NCI-H69 (cell line): Measurements from ENCODE around the gene TFPT.
A peak's percentile ranks its signal among the peaks of the same experiment; 100 is the strongest.

Experiments
- DNase-seq: peaks from one replicate; lab custom pipeline; 2025; lab: John Stamatoyannopoulos, UW

TFPT gene, protein sequence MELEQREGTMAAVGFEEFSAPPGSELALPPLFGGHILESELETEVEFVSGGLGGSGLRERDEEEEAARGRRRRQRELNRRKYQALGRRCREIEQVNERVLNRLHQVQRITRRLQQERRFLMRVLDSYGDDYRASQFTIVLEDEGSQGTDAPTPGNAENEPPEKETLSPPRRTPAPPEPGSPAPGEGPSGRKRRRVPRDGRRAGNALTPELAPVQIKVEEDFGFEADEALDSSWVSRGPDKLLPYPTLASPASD

DNA sequence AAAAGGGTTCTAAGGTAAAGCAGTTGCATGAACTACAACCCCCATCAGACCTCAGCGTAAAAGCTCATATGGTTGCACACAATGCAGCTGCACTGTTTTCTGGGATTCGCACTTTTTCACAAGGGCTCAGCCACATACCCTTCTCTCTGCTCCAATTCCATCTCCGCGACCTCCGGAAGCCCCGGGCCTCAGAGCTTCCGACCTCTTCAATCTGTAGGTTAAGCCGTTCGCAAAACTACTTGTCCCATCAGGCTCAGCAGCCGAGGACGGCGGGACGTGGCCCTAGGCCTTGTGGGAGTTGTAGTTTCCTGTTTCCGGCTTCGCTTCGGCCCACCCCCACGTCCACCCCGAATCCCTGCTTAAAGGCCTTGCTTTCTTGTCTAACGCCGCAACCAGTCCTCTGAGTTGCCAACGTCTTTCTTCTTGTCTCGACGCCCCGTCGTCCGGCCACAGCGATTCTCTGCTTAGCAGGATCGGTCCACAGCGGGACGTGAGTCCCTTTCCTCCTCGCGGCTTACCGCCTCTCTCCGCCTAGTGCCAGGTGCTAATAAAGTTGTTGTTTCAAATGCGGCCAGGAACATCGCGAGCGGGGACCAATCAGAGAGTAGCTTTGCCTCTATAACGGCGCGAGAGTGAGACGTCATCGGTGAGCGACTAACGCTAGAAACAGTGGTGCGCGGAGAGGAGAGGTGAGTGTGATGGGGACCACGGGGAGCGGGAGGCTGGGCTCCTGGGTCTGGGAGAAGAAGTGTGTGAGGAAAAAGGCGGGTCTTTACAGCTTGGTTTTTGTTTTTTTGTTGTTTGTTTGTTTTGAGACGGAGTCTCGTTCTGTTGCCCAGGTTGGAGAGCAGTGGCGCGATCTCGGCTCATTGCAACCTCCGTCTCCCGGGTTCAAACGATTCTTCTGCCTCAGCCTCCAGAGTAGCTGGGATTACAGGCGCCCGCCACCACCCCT, at the start of gene TFPT, which contains the start of gene PRPF31:
Gene TFPT (minus strand): TSS at position 549 of the 955 bp plus-strand sequence. CDS start 388 bp downstream, at position 161.
Gene PRPF31 (plus strand): TSS at position 646 of the 955 bp plus-strand sequence. CDS start 2,525 bp downstream, outside the sequence.
- peak; percentile 99 for DNase-seq

DNA sequence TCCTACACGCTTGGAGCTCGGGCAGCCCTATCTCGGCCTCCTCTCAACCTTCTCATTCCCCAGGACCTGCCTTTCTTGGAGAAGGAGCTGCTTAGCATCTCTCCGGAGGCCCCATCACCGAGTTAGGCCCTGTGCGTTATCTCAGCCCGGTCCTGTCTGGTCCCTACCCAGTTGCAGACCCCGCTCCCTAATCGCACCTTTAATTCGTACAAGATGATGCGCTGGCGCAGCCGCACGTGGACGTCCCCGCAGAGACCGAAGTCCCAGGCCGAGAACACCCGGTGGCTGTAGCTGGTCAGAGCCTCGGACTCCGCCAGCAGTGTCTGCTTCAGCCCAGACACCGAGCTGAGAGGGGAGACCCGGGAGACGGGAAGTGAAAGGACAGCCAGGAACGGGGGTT, 49.8 kb upstream of the TFPT start:
- DNase-seq, result no peak

DNA sequence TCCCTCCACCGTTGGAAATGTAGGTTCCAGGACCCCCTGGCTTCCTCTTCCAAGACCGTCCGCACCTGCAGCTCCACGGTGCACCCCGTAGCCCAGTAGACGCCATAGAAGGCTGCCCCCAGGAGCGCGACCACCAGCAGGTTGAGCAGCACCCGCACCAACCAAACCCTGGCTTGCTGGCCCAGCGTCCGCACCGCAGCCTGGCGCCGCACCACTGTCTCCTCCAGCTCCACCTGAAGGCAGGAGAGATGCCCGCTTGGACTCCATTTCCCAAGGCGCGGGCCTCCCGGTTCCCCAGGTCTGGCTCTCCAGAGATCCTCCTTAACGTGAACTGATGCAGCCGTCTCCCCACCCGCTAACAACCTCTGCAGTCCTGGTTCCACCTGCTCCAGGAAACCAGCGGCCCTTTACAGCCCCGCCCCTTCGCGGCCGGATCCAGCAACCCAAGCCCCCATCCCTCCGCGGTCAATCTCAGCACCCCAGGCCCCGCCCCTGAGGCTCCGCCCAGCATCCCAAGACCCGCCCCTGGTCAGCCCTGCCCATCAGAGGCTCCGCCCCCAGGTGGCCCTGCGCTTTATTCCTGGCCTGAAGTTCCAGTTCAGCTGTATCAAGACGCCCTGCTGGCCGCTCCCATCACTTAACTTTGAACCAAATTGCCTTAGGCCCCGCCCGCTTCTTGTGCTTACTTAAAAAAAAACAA, 49.1 kb upstream of the TFPT start:
- DNase-seq, result peak; percentile 77

DNA sequence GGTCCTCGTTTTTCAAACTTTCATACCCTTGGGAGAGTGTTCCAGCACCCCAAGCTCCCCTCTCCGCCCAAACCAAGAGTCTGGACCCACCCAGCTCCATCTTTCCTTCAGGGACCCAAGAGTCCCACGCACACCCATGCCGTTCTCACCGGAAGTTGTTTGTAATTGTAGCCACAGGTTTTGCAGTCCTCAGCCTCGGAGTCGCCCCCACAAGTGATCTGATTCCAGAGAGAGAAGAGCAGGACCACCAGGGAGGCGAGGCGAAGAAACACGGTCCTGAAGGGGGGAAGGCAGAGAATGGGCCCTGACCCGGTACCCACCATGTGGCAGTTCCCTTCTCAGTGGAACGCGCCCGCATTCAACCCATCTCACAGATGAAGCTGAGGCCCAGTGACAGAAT, 47.4 kb upstream of the TFPT start:
- no peak for DNase-seq

DNA sequence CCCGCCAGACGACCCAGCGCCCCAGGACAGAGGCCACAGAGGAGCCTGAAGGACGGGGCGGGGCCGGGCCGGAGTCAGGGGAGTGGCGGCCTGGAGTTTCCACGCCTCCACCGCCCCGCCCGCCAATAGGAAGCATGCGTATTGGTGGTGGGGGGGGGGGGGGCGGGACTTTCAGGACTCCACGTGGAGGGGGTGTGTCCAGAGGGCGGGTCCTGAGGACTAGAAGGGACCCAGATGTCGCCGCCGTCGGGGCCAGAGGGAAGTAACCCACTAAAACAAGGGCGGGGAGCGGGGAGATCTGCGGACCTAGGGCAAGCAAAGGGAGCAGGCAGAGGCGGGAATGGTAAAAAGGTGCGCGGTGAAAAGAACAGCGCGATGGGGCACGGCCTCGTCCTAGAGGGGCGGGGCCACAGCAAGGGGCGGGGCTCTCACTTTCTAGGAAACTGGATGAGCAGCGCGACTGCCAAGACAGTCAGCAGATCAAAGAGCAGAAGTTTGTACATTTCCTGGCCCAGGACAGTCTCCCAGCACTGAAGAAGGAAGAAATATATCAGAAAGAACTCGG, 46.9 kb upstream of the TFPT start:
- DNase-seq, result peak; percentile 92

DNA sequence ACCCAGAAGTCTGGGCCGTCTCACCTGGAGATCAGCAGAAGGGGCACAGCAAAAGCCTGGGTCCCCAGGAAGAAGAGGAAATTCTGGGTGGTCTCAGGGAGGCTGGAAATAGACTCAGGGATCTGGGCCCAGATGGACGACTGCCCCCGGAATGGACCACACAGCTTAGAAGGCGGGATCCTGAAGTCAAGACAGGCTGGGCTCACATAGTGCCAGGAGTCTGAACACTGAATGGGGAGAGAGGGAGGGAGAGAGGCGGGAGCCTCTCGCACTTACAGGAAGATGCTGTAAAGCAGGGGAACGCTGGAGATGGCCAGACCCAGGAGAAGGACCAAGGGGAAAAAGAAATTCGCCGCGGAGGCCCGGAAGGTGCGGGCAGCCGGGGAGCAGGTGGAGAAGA, 45.4 kb upstream of the TFPT start:
- peak; percentile 60 for DNase-seq

DNA sequence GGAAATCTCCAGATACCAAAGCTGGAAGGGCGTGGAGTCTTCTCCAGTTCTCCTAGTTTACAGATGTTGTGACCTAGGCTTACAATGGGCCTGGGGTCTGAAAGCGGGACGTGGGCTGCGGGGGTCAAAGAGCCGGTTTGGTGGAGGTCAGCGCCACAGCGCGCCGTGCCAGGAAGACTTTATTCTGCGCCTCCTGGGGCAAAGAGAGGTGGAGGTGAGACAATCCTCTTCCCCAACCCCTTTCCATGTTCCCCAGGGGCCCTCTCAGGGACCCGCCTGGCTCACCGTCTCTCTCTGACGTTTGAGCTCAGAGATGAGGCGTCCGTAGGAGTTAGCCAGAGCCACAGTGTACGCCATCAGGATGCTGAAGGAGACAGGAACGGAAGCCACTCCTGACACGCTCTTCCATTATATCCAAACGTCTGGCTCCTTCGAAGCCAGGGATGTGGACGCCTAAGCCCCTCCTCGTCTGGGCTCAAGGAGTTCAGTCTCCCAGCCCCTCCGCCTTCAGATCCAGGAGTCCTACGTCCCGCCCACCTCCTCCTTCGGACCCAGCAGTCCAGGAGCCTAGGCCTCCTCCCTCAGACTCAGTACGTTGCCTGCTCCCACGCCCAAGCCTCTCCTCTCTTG, 44.8 kb upstream of the TFPT start:
- DNase-seq, result peak; percentile 78

DNA sequence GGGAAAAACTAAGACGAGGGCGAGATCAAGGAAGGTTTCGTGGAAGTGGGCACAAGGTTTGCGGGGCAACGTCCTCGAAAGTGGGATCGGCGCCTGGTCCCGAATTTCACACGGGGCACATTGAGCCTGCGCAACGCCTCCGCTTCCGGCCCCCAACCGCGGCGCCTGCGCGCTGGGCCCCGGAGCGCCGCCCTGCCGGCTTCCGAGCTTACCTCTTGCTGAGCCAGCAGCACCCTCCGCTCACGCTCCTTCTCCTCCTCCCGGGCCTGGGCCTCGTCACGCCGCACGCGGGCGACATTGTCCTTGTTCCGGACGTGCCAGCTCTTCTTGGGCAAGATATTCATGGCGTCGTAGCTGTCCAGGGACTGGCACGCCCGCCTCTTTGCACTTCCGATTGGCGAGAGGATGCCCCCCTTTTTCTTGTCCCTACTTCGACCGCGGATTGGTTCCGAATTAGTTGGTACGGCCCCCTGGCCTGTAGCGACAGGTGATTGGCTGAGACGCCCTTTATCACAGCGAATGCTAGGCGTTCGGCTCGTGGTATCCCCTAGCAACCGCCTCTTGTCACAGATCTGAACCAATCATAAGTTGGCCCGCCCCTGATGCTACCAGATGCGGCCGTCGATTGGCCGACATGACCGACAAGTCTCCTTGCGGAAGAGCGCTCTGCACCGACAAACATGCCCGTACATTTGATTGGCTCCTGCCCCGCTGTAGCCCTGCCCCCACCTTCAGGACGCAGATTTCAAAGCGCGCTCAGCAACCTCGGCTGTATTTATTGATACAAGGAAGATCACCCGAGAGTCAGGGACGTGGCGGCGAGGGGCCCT, 44.1 kb upstream of the TFPT start, which contains the start of gene LENG1:
Gene LENG1 (minus strand): TSS at position 370 of the 830 bp plus-strand sequence. CDS start 26 bp downstream, at position 344.
- peak; percentile 100 for DNase-seq

DNA sequence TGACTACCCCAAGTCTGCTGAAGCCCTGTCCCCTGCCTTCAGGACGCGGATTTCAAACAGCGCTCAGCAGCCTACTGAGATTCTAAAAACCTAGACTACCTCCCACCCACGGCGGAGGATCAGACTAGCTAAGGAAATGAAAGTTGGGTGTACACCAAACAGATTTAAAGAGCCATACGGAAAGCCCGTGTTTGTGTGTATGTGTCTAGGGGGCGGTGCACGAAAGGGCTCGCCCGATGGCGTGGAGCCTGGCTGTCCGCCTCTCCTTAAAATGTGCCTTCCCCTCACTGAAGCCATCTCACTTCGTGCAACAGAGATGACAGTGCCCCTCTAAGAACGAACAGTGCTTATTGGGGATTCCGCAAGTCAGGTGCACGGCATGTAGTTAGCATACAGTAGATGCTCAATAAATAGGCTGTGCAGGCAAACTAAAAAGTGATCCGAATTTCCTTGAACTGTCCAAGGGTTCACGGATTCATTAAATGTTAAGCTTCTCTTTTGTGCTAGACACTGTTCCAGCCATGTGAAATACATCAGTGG, 43.4 kb upstream of the TFPT start:
- peak; percentile 39 for DNase-seq

DNA sequence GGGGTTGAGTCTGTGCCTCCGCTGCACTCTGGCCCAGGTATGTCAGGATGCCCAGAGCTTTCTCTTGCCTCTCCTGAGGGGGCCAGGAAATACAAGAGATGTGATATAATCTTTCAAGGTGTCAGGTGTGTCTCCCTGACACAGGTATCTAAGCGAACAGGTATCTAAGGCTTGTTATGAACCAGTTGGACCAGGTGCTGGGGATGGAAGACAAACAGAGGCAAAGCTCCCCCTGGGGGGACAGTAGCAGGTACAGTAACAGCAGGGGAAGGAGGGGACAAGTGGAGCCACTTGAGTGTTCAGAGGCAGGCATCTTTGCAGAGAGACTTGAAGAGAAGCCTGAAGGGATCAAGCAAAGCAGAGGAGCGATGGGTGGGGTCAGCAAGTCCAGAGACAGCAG, 41.5 kb upstream of the TFPT start:
- no peak for DNase-seq

DNA sequence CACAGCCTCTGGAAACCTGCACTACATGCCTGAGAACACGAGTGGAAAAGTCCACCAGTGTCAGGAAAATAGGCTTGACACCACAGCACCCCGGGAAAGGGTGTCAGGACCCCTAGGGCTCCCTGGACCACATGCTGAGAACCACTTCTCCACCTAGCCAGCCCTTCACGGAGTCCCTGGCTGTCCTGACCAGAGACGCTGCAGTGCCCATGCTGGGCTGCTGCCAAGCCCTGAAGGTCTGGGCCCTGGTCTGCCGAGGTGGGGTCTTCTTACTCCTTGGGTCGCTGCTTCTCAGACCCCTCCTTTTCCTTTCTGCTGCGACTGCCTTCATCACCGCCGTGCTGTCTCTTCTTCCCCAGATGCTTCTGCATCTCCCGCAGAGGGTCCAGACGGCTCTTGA, 41.0 kb upstream of the TFPT start:
- DNase-seq, result no peak

DNA sequence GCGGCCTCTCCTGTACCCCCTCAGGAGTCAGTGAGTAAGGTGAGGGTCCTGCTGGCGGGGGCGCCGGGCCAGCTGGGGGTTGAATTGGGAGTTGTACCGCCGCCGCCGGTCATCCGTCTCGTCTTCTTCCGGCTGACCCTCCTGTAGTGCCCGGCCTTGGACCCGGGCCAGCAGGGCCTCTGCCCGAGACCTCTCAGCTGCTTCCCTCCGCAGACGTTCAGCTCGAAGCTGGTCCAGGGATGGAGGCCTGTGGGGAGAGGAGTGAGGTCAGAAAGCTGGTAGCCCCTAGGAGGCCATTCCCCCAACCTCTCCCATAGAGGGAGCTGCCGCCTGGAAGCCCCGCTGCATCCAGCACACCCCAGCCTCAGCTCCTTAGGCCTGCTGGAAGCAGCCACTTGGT, 40.2 kb upstream of the TFPT start:
- no peak for DNase-seq

DNA sequence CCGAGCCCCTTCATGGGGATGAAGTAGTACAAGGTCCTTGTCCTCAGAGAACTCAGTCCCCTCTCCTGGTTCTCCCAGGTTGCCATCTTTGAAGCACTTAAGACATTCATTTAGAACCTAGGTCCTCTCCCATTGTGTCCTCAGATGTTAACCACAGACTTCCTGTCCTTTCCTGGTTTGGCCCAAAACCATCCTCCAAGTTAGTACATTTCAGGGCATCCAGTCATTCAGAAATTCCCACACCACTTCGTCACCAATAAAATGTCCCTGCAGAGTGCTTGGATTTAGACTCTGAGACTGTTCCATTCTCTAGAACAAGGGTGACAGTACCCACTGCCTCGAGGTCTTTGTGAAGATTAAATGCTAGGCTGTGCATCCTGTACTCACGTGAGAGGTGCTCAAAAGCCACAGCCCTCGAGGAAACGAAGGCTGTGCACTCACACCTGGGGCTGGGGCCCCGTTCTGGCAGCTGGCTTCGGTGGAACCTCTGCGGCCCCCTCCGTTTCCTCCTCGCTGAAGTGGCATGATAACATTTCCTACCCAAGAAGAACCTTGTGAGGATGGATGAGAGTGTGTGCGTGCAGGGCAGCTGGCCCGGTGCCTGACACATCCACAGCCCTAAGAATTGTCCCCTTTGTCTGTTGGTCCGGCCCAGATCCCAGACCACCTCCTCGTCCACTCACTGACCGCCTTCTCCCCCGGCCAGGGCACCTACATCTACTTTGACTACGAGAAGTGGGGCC, 39.3 kb upstream of the TFPT start:
- no peak for DNase-seq

DNA sequence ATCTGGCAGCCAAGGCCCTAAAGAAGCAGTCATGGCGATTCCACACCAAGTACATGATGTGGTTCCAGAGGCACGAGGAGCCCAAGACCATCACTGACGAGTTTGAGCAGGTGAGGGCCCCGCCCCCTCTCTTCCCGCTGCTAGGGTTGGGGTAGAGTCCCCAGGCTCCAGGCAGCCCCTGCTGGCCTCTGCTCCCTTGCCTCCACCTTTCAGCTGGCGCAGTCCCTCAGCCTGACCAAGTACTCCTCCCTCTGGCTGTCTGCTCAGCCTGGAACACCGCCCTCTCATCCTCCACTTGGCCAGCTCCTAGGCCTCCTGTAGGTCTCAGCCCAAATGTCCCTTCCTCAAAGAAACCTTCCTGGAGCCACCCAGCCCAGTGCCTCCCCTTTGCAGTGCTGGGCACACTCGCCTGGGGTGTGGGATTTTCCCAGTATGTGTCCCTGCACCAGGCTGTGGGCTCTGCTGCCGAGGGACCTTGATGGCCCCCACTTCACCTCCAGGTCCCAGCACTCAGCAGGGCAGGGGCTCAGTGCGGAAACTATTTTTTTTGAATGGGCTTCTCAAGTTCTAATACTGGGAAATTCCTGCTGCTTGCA, 38.4 kb upstream of the TFPT start:
- no peak for DNase-seq

DNA sequence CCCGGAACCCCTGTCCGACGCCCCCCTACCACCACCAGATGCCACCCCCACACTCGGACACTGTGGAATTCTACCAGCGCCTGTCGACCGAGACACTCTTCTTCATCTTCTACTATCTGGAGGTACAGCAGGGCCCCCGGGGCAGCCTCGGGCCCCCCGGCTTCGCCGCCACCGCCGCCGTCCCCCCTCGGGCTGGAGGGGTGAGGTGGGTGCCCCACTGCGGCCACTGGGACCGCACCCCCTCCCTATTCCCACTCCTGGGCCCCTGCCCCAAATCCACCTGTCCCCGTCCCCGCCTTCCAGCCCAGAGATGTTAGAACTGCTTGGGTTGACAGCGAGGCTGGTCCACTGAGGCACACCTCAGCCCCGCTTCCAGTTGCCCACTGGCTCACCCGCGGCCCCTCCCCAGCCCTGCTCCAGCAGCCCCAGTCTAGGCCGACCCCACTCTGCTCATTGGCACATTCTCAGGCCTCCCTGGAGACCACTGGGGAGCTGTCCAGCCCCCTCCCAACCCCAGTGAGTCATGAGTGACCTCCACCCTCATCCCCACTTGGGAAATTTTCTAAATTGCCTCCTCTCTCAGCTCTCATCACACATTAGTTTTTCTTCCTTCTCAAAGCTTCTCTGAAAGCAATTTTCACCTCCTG, 37.5 kb upstream of the TFPT start:
- no peak for DNase-seq

DNA sequence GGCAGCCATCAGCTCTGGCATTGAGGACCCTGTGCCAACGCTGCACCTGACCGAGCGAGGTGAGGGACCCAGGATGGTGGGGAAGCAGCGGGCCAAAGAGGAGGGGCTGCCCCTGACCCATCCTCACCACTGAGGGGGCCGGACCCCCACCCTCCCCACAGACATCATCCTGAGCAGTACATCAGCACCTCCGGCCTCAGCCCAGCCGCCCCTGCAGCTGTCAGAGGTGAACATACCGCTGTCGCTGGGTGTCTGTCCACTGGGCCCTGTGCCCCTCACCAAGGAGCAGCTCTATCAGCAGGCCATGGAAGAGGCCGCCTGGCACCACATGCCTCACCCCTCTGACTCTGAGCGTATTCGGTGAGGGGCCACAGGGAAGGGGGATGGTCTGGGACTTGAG, 36.8 kb upstream of the TFPT start:
- no peak for DNase-seq

DNA sequence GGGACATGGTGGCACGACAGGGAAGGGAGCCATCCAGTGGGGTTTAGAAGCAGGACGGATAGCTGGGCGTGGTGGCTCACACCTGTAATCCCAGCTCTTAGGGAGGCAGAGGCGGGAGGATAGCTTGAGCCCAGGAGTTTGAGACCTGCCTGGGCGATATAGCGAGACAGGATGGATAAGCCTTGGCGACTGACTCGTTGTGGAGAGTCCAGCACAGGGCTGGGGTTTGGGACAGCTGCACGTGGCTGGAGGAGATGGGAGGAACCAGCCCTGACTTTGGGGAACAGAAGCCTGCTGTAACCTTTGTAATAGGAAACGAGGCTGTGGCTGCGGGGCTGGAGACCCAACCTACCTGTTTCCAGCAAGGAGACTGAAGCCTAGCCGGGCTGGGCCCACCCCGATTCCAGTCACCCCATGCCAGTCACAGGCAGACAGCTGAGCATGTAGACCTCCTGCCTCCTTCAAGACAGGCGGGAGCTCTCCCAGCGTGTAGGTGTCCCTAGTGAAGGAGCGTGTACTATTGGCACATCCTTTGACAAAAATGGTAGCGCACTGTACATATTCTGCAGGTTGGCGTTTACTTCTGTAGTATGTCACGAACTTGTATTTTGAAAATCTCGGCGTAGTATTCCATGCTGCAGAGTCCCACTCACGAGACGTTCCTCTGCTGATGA, 36.0 kb upstream of the TFPT start:
- DNase-seq, result no peak
